HEK293 (cell line): ENCODE results near the gene GPR149.

ENCODE experiments used
- CTCF ChIA-PET: fragments of 350-600 bp; formaldehyde crosslinking; extraction: SDS; loops from one replicate; lab custom pipeline; 2021; ENCODE audit warnings: antibody characterized with exemption; lab: Yijun Ruan, JAX
- POLR2A ChIA-PET: fragments of 300-600 bp; formaldehyde crosslinking; extraction: SDS; loops from one replicate; lab custom pipeline; 2020; ENCODE audit warnings: antibody characterized with exemption, inconsistent platforms; lab: Yijun Ruan, JAX
- H3K27ac ChIP-seq: fragments of 200-500 bp; sonication (Bioruptor generic); 2 replicates; pipeline ENCODE4 v1.5.1; 2014; ENCODE audit warnings: low read depth, low read length, control low read depth, inconsistent platforms; ENCODE audit errors: extremely low read depth
- H3K36me3 ChIP-seq, 2 experiments: fragments of 200-500 bp in 1 of 2; sonication (Bioruptor generic) in 1 of 2; 1 replicate in 1 of 2; 2 replicates in 1 of 2; pipeline ENCODE4 v1.5.1; 2014 to 2017; ENCODE audit warnings: inconsistent platforms in 2 of 2, low read length in 2 of 2; ENCODE audit not compliant: control insufficient read depth in 2 of 2, insufficient read depth in 1 of 2
- H3K4me1 ChIP-seq: fragments of 200-500 bp; sonication (Bioruptor generic); 2 replicates; pipeline ENCODE4 v1.5.1; 2014; ENCODE audit warnings: mild to moderate bottlenecking, low read length, inconsistent platforms; ENCODE audit not compliant: control insufficient read depth, insufficient read depth
- H3K4me3 ChIP-seq: 2 replicates; pipeline ENCODE4 v1.5.1; 2011; ENCODE audit warnings: low read depth, mild to moderate bottlenecking, control low read depth, low read length, moderate library complexity
- H3K9me3 ChIP-seq: fragments of 200-500 bp; sonication (Bioruptor generic); 2 replicates; pipeline ENCODE4 v1.5.1; 2014; ENCODE audit warnings: low read depth, low read length, inconsistent platforms; ENCODE audit not compliant: control insufficient read depth, insufficient read depth
- BCL11B ChIP-seq: fragments of 450-650 bp; formaldehyde crosslinking; IDR thresholded peaks from 2 replicates; pipeline ENCODE4 v1.5.1; 2016; ENCODE audit warnings: low read depth, missing biosample characterization, missing genetic modification characterization
- KLF7 ChIP-seq: fragments of 450-650 bp; formaldehyde crosslinking; IDR thresholded peaks from 2 replicates; pipeline ENCODE4 v1.5.1; 2016; ENCODE audit warnings: missing biosample characterization, missing genetic modification characterization, borderline replicate concordance
- ZEB2 ChIP-seq: fragments of 450-650 bp; formaldehyde crosslinking; IDR thresholded peaks from 2 replicates; pipeline ENCODE4 v1.5.1; 2016; ENCODE audit warnings: missing biosample characterization, missing genetic modification characterization
- ZIC2 ChIP-seq: fragments of 450-650 bp; formaldehyde crosslinking; IDR thresholded peaks from 2 replicates; pipeline ENCODE4 v1.5.1; 2016; ENCODE audit warnings: missing biosample characterization, missing genetic modification characterization
- ZNF133 ChIP-seq: fragments of 450-650 bp; formaldehyde crosslinking; IDR thresholded peaks from 2 replicates; pipeline ENCODE4 v1.5.1; 2016; ENCODE audit warnings: missing biosample characterization, missing genetic modification characterization
- ZNF248 ChIP-seq: fragments of 450-650 bp; formaldehyde crosslinking; IDR thresholded peaks from 2 replicates; pipeline ENCODE4 v1.5.1; 2017; ENCODE audit warnings: missing biosample characterization, missing genetic modification characterization
- ZNF292 ChIP-seq: fragments of 450-650 bp; formaldehyde crosslinking; IDR thresholded peaks from 2 replicates; pipeline ENCODE4 v1.5.1; 2016; ENCODE audit warnings: low read depth, missing biosample characterization, missing genetic modification characterization, borderline replicate concordance
- ZNF341 ChIP-seq: fragments of 450-650 bp; formaldehyde crosslinking; IDR thresholded peaks from 2 replicates; pipeline ENCODE4; 2016; ENCODE audit warnings: low read depth, missing biosample characterization, missing genetic modification characterization
- ZNF529 ChIP-seq: fragments of 450-650 bp; formaldehyde crosslinking; IDR thresholded peaks from 2 replicates; pipeline ENCODE4 v1.5.1; 2017; ENCODE audit warnings: missing genetic modification characterization, missing biosample characterization; ENCODE audit not compliant: insufficient replicate concordance
- ZNF555 ChIP-seq: fragments of 450-650 bp; formaldehyde crosslinking; conservative IDR thresholded peaks from 2 replicates; pipeline ENCODE4 v1.5.1; 2017; ENCODE audit warnings: missing biosample characterization, mild to moderate bottlenecking, missing genetic modification characterization, inconsistent platforms
- ZNF654 ChIP-seq: fragments of 450-650 bp; formaldehyde crosslinking; IDR thresholded peaks from 2 replicates; pipeline ENCODE4 v1.5.1; 2016; ENCODE audit warnings: low read depth, missing biosample characterization, missing genetic modification characterization
- ZNF837 ChIP-seq: fragments of 450-650 bp; formaldehyde crosslinking; IDR thresholded peaks from 2 replicates; pipeline ENCODE4 v1.5.1; 2016; ENCODE audit warnings: missing biosample characterization, missing genetic modification characterization
- TF ChIP-seq, protein P1 (sequence below): sonication (generic); formaldehyde crosslinking; IDR thresholded peaks from 2 replicates; pipeline ENCODE4 v1.8.1; 2022; ENCODE audit warnings: mild to moderate bottlenecking, moderate library complexity, missing genetic modification reagents
- TF ChIP-seq, protein P2 (sequence below): fragments of 450-650 bp; formaldehyde crosslinking; IDR thresholded peaks from 2 replicates; pipeline ENCODE4 v1.5.1; 2016; ENCODE audit warnings: missing biosample characterization, missing genetic modification characterization
- TF ChIP-seq, protein P3 (sequence below): fragments of 450-650 bp; formaldehyde crosslinking; IDR thresholded peaks from 2 replicates; pipeline ENCODE4 v1.5.1; 2016; ENCODE audit warnings: missing biosample characterization, missing genetic modification characterization
- TF ChIP-seq, protein P4 (sequence below): fragments of 450-650 bp; formaldehyde crosslinking; IDR thresholded peaks from 2 replicates; pipeline ENCODE4 v1.5.1; 2016; ENCODE audit warnings: missing biosample characterization, missing genetic modification characterization, borderline replicate concordance
- TF ChIP-seq, protein P5 (sequence below): fragments of 450-650 bp; formaldehyde crosslinking; IDR thresholded peaks from 2 replicates; pipeline ENCODE4 v1.5.1; 2016; ENCODE audit warnings: missing biosample characterization, missing genetic modification characterization
- TF ChIP-seq, protein P6 (sequence below): fragments of 450-650 bp; formaldehyde crosslinking; IDR thresholded peaks from 2 replicates; pipeline ENCODE4 v1.5.1; 2016; ENCODE audit warnings: missing biosample characterization, missing genetic modification characterization

Gene GPR149

DNA sequence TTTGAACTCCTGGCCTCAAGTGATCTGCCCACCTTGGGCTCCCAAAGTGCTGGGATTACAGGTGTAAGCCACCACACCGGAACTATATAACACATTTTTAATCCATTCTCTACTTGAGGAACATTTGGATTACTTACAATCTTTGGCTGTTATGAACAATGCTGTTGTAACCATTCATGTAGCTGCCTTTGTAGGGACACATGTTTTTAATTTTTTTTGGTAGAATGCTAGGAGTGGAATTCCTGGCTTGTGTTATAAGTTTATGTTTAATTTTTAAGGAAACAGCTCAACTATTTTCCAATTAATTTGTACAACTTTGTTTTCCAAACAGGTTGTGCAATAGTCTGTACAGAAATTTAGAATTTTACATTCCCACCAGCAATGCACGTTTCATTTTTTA lies 51.7 kb downstream of the GPR149 start:
- Histone ChIP-seq H3K9me3 (no peaks in the 10 kb centered on the region), H3K36me3 (no peaks in the 10 kb centered on the region), H3K4me3 (no peak overlapping the region), H3K27ac (no peak overlapping the region), H3K4me1 (no peaks in the 10 kb centered on the region)
- ChIA-PET POLR2A (no interaction called here), CTCF (no interaction called here)
- TF ChIP-seq ZEB2 (tag by site-specific recombination), result no peak
- TF ChIP-seq ZNF837 (tag by site-specific recombination), result no peak

DNA sequence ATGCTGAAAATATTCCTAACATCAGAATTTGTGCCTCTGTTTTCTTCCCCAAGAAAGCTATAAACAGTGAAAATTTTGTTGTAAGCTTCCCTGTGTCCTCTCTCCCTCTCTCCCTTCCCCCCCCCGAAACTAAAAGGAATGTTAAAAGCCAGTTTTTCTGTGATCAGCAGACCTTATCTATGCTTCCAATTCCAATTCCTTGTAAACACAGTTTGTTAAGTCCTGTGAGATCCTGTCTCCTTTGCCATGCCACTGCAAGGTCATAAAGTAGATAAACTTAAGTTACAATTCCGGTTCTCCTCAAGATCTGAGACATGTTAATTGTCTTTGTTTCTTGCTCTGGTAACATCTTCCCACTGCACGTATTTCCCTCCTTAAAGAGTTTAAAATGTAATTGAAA lies 62.8 kb downstream of the GPR149 start:
- Histone ChIP-seq H3K4me3 (no peak overlapping the region), H3K36me3 (no peaks in the 10 kb centered on the region), H3K27ac (no peak overlapping the region), H3K9me3 (no peaks in the 10 kb centered on the region), H3K4me1 (no peaks in the 10 kb centered on the region)
- ChIA-PET POLR2A (interaction anchor here (0.6 kb wide), 1 partner anchor 66 kb away, joined by 3 read pairs; no protein-coding TSS in a partner anchor), CTCF (no interaction called here)
- TF ChIP-seq ZNF341 (tag by site-specific recombination), result no peak
- no peak for TF ChIP-seq ZEB2 (tag by site-specific recombination)
- TF ChIP-seq, protein P1, sequence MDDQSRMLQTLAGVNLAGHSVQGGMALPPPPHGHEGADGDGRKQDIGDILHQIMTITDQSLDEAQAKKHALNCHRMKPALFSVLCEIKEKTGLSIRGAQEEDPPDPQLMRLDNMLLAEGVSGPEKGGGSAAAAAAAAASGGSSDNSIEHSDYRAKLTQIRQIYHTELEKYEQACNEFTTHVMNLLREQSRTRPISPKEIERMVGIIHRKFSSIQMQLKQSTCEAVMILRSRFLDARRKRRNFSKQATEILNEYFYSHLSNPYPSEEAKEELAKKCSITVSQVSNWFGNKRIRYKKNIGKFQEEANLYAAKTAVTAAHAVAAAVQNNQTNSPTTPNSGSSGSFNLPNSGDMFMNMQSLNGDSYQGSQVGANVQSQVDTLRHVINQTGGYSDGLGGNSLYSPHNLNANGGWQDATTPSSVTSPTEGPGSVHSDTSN (CRISPR knock-in tag), result no peak
- TF ChIP-seq ZNF654 (tag by site-specific recombination), result no peak
- no peak for TF ChIP-seq ZNF133 (tag by site-specific recombination)
- no peak for TF ChIP-seq ZNF248 (tag by site-specific recombination)
- TF ChIP-seq, protein P2, sequence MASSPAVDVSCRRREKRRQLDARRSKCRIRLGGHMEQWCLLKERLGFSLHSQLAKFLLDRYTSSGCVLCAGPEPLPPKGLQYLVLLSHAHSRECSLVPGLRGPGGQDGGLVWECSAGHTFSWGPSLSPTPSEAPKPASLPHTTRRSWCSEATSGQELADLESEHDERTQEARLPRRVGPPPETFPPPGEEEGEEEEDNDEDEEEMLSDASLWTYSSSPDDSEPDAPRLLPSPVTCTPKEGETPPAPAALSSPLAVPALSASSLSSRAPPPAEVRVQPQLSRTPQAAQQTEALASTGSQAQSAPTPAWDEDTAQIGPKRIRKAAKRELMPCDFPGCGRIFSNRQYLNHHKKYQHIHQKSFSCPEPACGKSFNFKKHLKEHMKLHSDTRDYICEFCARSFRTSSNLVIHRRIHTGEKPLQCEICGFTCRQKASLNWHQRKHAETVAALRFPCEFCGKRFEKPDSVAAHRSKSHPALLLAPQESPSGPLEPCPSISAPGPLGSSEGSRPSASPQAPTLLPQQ (tag by site-specific recombination), result no peak
- TF ChIP-seq, protein P3, sequence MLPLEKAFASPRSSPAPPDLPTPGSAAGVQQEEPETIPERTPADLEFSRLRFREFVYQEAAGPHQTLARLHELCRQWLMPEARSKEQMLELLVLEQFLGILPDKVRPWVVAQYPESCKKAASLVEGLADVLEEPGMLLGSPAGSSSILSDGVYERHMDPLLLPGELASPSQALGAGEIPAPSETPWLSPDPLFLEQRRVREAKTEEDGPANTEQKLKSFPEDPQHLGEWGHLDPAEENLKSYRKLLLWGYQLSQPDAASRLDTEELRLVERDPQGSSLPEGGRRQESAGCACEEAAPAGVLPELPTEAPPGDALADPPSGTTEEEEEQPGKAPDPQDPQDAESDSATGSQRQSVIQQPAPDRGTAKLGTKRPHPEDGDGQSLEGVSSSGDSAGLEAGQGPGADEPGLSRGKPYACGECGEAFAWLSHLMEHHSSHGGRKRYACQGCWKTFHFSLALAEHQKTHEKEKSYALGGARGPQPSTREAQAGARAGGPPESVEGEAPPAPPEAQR (tag by site-specific recombination), result no peak
- TF ChIP-seq ZIC2 (tag by site-specific recombination), result no peak
- TF ChIP-seq ZNF555 (tag by site-specific recombination), result no peak
- TF ChIP-seq, protein P4, sequence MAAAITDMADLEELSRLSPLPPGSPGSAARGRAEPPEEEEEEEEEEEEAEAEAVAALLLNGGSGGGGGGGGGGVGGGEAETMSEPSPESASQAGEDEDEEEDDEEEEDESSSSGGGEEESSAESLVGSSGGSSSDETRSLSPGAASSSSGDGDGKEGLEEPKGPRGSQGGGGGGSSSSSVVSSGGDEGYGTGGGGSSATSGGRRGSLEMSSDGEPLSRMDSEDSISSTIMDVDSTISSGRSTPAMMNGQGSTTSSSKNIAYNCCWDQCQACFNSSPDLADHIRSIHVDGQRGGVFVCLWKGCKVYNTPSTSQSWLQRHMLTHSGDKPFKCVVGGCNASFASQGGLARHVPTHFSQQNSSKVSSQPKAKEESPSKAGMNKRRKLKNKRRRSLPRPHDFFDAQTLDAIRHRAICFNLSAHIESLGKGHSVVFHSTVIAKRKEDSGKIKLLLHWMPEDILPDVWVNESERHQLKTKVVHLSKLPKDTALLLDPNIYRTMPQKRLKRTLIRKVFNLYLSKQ (tag by site-specific recombination), result no peak
- no peak for TF ChIP-seq KLF7 (tag by site-specific recombination)
- TF ChIP-seq ZNF837 (tag by site-specific recombination), result no peak
- TF ChIP-seq, protein P5, sequence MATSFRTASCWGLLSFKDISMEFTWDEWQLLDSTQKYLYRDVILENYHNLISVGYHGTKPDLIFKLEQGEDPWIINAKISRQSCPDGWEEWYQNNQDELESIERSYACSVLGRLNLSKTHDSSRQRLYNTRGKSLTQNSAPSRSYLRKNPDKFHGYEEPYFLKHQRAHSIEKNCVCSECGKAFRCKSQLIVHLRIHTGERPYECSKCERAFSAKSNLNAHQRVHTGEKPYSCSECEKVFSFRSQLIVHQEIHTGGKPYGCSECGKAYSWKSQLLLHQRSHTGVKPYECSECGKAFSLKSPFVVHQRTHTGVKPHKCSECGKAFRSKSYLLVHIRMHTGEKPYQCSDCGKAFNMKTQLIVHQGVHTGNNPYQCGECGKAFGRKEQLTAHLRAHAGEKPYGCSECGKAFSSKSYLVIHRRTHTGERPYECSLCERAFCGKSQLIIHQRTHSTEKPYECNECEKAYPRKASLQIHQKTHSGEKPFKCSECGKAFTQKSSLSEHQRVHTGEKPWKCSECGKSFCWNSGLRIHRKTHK (tag by site-specific recombination), result no peak
- no peak for TF ChIP-seq BCL11B
- TF ChIP-seq, protein P6, sequence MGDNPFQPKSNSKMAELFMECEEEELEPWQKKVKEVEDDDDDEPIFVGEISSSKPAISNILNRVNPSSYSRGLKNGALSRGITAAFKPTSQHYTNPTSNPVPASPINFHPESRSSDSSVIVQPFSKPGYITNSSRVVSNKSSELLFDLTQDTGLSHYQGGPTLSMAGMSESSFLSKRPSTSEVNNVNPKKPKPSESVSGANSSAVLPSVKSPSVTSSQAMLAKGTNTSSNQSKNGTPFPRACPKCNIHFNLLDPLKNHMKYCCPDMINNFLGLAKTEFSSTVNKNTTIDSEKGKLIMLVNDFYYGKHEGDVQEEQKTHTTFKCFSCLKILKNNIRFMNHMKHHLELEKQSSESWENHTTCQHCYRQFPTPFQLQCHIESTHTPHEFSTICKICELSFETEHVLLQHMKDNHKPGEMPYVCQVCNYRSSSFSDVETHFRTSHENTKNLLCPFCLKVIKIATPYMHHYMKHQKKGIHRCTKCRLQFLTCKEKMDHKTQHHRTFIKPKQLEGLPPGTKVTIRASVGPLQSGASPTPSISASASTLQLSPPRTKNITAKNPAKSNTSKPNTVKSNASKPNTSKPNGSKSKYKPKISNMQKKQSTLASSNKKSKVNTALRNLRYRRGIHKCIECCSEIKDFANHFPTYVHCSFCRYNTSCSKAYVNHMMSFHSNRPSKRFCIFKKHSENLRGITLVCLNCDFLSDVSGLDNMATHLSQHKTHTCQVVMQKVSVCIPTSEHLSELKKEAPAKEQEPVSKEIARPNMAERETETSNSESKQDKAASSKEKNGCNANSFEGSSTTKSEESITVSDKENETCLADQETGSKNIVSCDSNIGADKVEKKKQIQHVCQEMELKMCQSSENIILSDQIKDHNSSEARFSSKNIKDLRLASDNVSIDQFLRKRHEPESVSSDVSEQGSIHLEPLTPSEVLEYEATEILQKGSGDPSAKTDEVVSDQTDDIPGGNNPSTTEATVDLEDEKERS (tag by site-specific recombination), result no peak
- no peak for TF ChIP-seq ZNF292 (tag by site-specific recombination)
- TF ChIP-seq ZNF529 (tag by site-specific recombination), result no peak
